HG02870 (cell line): ENCODE results near the gene FMO4.
"Not testable (repeated sequence)": the region's sequence is repeated elsewhere in the genome, so short reads cannot be mapped to it uniquely, and the experiment has no call there.

ENCODE experiments used
- ATAC-seq: cut with Tn5 transposase; IDR thresholded peaks from one replicate; pipeline ENCODE4 v1.9.1; 2021; ENCODE audit warnings: mild to moderate bottlenecking, moderate library complexity; ENCODE audit not compliant: unreplicated experiment

Gene FMO4

DNA sequence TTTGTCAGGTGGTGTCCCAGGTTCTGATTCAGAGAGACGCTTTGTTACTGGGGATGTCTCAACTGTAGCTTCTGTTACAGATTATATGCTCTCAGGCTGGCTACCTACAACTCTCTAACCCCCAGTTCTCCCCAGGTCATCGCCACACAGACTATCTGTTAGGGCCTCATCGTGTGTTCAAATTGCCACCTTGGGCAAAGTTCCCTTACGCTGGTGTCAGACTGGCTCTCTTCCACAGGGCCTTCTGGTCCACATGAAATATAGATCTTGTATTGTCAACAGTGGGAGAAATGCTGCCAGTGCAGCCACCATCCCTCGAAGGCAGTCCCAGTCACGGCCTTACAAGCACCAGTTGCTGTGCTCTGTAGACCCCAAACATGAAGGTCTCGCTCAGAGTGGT is 15.3 kb downstream of the FMO4 start:
- no peak for ATAC-seq

- no peak for ATAC-seq
Measured at GRCh38 chr1:171334024-171334640, 20.1 kb downstream of the FMO4 start.

DNA sequence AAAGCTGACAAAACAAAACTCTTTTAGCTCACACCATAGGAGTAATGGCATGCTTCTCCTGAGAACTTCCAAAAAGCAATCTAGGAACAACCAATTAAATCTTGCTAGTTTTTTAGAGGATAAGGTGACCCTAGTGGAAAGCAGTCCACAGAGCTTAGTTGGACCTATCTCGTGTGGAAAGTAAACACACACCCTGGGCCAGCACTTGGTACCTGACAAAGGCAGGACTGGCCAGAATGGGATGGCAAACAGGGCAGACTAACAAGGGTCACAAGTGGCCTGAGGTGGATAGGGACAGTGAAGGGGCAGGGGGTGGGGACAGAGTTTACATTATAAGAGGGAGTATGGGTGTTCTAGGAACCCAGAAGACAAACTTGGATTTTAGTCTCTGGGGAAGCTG is 22.0 kb downstream of the FMO4 start:
- ATAC-seq = no peak

DNA sequence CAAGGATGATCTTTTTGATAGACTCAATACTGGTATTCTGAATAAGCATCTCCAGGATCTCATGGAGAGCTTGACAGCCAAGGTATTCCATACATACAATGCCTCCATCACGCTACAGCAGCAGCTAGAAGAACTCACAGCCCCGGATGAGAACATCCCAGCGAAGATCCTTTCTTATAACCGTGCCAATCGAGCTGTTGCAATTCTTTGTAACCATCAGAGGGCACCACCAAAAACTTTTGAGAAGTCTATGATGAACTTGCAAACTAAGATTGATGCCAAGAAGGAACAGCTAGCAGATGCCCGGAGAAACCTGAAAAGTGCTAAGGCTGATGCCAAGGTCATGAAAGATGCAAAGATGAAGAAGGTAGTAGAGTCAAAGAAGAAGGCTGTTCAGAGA is 25.4 kb downstream of the FMO4 start:
- ATAC-seq = not testable (repeated sequence)

- ATAC-seq = no peak
Measured at GRCh38 chr1:171343727-171344472, 29.9 kb downstream of the FMO4 start.

DNA sequence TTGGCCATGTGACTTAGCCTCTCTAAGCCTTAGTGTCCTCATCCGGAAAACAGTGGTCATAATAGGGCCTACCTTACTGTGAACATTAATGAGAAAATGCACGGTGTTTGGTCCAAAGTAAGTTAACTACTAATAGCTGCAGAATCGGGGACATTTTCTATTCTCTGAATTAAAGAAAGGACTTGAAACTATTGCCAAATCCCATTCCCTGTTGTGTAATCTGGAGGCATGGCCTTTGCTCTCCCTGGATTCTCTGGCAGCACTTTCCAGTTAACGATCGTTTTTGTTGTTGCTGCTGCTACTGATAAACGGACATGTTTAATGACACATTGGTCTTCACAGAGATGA is 30.5 kb downstream of the FMO4 start:
- ATAC-seq = no peak

DNA sequence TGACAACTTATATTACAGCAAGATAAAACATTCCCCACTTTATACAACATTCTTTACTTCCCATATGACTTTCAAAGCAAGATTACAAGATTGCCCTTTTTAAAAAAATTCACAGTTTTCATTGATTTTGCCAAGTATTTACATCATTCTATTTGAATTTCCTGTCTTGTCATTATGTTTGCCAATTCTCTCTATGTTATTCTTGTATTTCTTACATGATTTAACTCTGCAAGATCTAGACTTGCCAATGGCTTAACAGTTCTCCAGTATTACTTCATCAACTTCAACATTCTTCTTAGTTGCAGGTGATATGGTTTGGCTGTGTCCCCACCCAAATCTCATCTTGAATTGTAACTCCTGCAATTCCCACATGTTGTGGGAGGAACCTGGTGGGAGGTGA is 31.6 kb downstream of the FMO4 start:
- no peak for ATAC-seq

- no peak for ATAC-seq
Measured at GRCh38 chr1:171346881-171347280, 32.9 kb downstream of the FMO4 start.

DNA sequence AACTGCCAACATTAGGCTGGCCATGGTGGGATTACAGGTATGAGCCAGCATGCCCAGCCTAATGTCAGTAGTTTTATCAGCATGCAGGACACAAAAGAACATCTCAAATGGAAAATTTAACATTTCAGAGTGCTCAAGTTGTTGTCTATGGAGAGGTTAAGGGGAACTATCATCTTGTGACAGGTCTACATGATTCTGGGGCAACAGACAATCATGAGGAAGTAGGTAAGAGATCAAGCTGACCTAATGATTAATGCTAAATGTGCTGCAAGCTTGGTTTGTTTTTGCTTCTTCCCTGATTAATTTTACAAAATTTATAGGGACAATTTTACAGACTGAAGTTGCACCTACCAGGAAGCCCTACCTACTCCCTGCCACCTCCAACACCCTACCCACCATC is 36.6 kb downstream of the FMO4 start:
- no peak for ATAC-seq

DNA sequence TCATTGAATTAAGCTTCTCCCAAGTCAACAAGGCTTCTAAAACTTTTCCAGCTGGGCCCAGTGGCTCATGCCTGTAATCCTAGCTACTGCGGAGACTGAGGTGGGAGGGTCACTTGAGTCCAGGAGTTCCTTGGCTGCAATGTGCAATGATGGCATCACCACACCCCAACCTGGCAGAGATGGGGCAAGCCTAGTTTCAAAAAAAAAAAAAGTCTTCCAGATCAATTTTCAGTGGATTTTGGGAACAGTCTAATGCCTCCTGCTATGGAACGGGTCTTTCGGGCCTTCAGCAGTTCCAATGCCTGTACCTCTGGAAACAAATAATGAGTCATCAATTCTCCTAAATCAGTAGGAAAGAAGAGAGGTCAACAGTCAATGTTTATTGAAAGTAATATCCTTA is 38.0 kb downstream of the FMO4 start:
- ATAC-seq = no peak

DNA sequence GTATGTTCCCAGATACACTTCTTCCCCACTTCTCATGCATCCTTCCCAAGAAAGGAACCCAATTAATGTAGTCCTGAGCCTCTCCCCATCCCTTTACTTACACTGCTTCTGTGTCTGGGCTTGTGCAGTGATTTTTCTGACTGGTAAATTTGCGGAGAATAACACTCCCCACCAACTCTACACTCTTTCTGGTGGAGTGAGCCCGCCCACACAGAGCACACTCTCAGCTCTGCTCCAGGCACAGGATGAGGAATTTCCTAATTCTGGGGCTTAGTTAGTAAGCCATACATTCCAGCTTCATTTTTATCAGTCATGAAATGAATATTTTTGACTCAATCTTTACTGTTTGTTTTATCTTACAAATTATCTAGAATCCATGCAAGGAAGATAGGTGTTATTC is 38.6 kb downstream of the FMO4 start:
- no peak for ATAC-seq

DNA sequence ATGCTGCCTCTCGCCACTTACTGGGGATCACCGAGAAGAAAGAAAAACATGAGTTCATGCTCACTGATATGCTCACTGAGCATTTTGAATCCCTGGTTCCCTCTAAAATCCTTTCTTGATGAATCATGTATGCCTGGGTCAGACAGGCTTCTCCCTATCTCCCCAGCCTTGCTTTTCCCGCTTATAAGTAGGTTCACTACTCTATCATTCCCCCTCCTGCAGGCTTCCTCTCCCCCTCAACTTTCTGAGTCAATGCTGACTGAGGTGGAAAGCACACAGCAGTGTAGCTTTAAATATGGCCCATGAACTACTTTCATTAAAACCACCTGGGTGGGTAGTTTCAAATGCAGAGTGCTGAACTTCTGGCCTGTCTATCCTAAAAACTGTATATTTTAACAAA is 41.7 kb downstream of the FMO4 start:
- ATAC-seq = no peak

DNA sequence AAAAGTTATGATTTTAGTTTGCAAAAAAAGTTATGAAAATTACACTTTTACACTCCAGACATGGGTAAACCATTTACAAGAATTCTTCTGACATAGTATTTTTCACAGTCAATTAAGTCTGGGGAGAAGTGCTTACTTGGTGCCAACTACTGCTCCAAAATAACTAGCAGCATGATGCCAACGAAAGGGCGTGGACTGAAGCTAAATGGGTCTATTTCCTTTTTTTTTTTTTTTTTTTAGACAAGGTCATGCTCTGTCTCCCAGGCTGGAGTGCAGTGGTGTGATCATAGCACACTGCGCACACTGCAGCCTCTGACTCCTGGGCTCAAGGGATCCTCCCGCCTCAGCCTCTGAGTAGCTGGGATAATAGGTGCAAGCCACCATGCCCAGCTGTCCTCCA is 43.2 kb downstream of the FMO4 start:
- no peak for ATAC-seq

DNA sequence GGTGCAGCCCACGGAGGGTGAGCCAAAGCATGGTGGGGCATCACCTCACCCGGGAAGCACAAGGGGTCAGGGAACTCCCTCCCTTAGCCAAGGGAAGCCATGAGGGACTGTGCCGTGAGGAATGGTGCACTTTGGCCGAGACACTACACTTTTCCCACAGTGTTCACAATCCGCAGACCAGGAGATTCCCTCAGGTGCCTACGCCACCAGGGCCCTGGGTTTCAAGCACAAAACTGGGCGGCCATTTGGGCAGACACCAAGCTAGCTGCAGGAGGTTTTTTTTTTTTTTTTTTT is 45.3 kb downstream of the FMO4 start:
- not testable (repeated sequence) for ATAC-seq

DNA sequence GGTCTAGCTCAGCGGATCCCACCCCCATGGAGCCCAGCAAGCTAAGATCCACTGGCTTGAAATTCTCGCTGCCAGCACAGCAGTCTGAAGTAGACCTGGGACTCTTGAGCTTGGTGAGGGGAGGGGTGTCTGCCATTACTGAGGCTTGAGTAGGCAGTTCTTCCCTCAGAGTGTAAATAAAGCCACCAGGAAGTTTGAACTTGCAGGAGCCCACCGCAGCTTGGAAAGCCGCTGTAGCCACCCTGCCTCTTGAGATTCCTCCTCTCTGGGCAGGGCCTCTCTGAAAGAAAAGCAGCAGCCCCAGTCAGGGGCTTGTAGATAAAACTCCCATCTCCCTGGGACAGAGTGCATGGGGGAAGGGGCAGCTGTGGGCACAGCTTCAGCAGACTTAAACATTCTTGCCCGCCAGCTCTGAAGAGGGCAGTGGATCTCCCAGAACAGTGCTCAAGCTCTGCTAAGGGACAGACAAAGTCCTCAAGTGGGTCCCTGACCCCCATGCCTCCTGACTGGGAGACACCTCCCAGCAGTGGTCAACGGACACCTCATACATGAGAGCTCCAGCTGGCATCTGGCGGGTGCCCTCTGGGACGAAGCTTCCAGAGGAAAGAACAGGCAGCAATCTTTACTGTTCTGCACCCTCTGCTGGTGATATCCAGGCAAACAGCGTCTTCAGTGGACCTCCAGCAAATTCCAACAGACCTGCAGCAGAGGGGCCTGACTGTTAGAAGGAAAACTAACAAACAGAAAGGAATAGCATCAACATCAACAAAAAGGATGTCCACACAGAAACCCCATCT is 45.9 kb downstream of the FMO4 start:
- not testable (repeated sequence) for ATAC-seq

GRCh38 chr1:171366085-171366484 is 52.1 kb downstream of the FMO4 start:
- no peak for ATAC-seq

DNA sequence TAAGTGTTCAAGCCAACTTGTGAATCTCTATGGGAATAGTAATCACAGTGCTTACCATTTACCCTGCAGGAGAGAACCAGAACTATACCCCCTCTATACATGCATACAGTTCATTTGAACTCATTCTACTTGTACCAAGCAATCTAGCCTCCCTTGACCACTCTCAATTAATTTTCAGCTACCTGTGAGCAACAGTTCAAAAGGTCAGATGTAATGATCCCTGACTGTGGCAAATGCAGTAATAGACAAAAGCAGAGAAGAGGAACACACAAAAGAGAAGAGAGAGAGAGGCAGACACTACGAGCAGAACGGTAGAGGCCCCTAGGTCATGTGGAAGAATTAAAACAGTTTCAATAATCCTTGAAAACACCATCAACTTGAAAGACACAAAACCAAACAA is 52.8 kb downstream of the FMO4 start:
- no peak for ATAC-seq

GRCh38 chr1:171367436-171367835 is 53.5 kb downstream of the FMO4 start:
- ATAC-seq = no peak

- ATAC-seq = no peak
Measured at GRCh38 chr1:171372418-171373084, 58.6 kb downstream of the FMO4 start.

- not testable (repeated sequence) for ATAC-seq
Measured at GRCh38 chr1:171373357-171374122, 59.6 kb downstream of the FMO4 start.

- no peak for ATAC-seq
Measured at GRCh38 chr1:171379846-171380245, 65.9 kb downstream of the FMO4 start.
